Stimulated activated CD4-positive, alpha-beta T cell treated with anti-CD3 and anti-CD28 coated beads, Interleukin-2, amount 100 ng/mL, for 48 hours (primary cell): ENCODE measurements around the gene EML2.

Source experiments
- DNase-seq, 2 donors: peaks; one replicate each; pipeline ENCODE4 v3.0.0-alpha.2; 2020

The EML2 gene

DNA sequence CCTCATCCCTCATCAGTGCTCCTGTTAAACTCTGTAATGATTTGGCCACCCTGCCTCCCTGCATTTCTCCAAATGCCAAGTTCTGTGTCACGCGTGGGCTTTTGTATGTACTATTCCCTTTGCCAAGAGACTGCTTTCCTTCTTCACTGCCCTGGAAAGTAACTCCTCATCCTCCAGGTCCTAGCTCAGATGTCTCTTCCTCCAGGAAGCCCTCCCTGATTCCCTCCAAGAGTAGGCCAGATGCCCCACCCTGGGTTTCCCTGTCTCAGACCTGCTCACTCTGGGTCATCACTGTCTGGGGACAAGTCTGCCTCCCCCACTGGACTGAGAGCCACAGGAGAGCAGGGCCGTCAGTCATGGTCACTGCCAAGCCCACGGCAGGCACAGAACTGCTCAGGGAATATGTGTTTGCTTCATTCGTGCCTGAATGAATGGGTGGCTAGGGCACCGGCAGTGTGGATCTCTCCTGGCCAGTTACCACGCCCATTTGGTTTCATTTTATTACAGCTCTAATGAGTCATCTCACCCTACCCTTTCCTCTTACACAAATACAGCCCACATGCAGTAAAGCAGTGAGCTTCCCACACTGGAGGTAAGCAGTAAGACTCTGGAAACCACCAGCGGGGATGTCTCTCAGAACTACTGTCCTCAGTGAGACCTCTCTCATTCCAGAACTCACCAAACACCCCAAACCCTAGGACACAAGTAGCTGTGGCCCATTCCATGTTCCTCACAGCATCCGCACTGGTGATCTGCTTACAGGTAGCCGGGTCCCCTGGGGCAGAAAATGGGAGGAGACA lies 25.1 kb downstream of the EML2 start:
- DNase-seq: peak; percentile 36 to 40

DNA sequence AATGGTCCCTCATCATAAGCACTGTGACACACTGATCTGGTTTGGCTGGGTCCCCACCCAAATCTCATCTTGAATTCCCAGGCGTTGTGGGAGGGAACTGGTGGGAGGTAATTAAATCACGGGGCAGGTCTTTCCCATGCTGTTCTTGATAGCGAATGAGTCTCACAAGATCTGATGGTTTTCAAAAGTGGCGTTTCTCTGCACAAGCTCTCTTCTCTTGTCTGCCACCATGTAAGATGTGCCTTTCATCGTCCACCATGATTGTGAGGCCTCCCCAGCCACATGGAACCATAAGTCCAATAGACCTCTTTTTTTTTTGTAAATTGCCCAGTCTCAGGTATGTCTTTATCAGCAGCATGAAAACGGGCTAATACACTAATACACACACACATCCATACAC lies 30.2 kb downstream of the EML2 start:
- DNase-seq: no peak

DNA sequence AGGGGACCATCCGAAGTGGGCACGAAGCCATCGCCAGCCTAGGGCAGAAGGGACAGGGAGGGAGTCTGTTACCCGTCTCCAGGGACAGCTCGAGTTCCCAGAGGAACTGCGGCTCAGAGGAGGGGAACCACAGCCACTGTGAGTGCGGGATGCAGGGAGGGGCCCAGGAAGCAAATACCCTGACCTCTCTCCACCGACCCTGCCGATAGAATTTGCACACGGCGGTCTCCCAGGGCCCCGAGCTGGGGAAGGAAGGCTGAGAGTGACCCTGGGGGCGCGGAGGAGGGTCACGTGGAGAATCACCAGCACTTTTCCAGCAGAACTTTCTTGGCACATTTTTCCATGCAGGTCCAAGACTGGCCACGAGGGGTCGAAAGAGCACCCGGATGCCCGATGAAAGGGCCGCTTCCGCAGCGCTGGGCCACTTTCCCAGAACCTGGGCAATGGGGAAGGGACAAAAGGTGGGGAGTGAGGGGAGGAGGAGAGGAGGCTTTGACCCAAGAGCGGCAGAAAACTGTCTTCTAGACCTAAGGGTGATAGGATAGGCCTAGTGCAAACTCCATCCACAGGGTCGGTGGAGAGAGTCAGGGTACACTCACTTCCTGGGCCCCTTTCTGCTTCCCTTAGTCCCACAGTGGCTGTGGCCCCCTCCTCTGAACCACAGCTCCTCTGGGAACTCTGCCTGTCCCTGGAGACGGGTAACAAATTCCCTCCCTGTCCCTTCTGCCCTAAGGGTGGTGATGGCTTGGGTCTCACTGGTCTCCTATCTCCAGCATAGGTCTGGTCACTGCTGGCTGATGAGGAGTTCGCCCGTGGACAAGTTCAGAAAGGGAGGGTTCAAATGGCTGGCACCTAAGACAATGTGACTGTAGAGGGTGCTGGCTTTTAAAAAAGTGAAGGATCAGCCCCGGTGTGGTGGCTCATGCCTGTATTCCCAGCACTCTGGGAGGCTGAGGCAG lies 31.8 kb downstream of the EML2 start:
- peak; percentile 40 to 44 for DNase-seq

DNA sequence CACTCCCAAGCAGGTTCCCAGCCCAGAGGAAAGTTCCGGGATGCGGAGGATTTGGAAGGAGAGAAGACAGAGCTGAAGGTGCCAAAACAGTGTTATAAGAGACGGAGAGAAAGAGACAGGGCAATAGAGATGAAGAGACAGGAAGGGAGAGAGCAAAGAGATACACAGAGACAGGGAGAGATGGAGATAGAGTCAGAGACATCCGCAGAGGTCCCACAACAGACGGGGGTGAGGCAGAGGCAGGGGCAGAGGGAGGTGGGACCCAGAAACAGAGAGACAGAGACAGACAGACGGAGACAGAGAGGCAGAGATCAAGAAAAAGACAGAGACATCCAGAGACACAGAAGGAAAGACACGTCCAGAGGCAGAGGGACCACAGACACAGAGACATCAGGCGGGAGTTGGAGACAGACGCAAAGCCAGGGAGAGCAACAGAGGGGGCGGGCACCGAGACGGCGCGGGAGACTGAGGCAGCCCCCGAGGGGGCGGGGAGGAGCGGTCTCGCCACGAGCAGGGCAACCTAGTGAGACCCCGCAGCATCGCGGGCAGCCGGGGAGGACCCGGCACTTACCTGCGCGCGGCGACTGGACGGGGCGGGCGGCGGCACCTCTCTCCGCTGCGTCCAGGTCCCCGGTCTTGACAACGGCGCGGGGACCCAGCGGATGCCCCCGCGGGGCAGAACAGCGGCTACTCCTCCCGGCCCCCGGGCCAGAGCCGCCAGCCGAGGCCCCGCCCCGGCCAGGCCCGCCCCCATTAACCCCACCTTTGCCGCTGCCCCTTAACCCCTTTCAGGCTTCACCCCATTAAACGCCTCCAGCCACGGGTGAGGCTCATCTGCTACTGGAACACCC lies 37.4 kb downstream of the EML2 start, which contains the start of gene GPR4:
Gene GPR4, minus strand, starts transcription at position 689 of the 851 bp plus-strand sequence. CDS start 10,346 bp downstream, outside the sequence.
- no peak for DNase-seq

DNA sequence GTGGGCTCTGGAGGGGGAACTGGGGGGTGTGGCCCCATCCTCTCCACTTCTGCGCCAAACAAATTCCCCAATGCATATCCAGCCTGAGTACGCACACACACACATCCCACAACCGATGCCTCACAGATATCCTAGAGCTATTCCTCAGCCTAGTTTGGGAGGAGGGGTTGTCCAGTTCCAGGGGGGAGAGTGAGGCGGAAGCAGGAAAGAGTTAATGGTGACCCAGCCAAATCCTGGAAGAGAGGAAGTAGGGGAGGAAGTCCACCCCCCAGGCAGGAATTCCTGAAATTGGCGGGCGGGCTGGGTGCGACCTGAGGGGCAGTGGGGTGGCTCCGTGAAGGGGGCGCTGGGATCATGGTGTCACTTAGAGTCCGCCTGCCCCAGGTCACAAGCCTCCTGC lies 38.1 kb downstream of the EML2 start:
- no peak for DNase-seq

DNA sequence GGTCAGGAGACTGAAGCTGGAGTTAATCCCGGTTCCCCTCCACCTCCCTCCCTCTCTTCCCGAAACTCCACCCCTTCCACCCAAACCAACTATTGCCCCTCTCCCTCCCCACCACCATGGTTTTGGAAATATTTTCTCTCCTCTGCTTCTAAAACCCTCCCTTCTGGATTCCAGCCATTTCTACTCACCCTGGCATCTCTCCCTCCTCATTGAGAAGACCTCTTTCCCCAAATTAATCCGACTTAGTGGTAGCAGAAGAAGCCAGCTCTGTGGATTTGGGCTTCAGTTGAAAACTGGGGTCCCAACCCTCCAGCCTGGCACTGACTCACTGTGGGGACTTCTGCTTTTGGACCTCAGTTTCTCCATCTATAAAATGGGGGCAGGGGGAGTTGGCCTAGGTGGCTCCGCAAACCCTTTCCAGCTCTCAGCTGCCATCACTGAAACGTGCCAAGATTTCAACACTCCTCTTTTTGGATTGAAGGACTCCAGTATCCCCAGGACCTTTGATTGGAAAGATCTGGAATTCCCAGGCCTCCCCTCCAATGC lies 38.8 kb downstream of the EML2 start:
- DNase-seq: no peak

DNA sequence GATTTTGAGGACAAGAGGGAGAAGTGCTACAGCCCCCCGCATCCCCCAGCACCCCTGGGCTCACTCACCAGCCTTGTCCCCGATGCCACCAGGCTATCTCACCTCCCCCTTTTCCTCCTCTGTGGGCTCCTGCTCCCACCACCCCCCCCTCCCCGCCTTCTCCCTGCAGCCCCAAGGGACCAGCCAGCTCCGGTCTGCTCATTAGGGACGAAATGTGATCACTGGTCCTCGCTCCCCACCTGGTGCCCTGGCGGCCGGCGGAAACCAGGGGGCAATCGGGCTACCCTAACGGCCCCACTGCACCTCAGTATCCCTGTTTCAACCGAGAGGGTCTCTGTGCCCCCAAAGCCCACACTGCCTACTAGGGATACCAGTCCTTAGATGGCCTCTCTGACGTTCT lies 39.9 kb downstream of the EML2 start:
- no peak for DNase-seq

DNA sequence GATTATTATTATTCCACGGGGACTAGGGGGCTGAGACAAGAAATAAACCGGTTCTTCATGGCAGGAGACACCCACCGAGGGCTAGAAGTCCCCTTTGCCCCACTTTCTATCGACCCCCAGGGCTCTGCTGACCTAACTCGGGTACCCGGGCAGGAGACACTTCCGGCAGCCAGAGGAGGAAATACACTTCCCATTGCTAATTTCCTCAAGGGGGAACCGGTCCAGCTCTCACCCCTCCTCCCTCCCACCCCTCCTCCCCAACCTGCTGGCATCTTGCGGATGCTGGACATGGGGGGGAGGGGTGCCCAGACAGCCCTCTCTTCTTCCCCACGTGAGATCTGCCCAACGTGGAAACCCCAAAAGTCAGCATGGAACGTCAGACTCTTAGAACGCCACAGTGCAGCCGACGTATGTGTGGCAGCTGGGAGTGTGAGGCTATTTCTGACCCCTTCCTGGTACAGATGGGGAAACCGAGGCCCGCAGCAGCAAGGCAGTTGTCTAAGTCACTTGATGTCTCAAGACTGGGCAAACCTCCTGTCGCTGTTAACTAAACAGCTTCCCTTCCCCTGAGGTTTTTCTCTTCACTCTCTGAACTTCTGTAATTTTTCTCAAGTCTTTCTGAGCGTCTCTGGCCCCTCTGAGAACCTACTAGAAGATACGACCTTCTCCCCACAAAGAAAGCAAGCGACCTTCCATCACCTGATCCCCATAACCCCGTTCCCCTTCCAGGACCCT lies 40.8 kb downstream of the EML2 start:
- DNase-seq: no peak

DNA sequence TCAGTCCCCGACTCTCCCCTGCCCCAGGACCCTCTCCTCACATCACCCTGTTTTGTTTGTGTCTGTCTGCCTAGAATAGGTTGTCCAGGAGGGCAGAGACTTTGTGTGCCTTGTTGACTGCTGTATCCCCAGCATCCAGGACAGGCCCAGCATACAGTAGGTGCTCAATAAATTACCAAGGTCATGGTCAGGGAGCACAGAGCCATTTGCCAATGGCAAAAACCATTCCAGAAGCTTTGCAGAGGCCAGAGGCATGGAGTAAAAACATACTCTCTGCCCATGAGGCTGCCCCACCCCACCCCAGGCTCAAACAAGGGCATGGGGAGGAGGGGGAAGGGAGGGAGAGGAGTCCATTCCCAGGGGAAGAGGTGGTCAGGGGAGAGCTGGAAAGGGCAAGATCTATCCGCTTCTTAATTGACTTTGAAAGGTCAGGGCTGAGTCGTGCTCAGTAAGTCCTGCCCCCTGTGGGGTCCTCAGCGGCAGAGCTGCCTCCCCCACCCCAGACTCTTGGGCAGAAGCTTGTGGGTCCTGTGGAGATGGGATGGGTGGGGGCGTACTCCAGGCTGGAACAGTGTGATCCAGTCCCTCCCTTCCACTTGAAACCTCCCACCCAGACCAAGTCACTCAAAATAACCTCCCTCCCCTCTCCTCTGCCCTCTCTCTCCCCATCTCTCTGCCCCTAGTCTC lies 41.6 kb downstream of the EML2 start:
- no peak for DNase-seq

DNA sequence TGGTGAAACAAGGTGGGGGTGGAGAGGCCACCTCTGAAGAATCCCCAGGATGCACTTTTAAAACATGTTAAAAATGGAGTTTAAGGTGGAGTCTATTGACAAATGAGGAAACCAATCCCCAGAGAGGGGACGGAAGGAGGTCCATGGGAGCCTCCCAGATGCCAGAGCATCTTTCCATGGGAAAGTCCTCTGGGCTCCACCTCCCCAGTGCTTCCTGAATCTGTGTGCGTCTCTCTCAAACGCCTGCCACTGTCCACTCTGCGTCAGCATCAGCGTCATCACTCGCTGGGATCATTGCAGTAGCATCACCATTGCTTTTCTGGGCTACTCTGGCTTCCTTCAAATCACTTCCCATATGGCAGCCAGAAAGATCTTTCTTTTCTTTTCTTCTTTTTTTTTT lies 43.4 kb downstream of the EML2 start:
- no peak for DNase-seq

DNA sequence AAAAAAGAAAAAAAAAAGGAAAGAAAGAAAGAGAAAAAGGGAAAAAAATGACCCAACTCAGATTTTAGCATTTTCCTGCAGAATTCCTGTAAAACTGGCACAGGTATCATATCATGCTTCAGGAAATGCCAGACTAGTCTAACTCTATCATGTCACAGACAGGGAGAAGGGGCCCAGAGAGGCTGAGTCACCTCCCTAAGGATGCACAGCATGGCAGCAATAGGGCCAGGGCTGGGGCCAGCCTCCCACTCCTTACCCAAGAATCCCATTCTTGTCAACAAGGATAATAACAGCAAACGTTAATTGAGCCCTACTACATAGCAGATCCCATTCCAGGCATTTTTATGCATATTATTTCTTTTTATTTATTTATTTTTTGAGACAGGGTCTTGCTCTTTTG lies 45.7 kb downstream of the EML2 start:
- no peak for DNase-seq

DNA sequence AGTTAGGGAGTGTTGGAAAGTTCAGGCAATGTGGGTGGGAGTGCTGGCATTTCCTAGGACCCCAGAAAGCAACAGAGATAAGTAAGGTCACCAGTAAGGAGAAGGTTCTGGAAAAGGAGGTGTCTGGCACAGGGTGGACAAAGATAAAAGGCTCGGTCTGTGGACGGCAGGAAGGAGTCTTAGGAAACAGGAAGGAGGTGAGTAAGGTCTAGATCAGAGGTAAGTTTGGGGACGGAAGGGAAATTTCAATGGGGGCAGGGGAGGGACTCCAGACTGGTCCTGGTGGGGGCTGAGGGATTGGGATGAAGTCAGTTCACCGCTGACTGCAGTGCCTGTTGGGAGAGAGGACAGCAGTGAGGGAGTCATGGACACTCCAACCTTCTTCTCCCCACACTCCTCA lies 46.8 kb downstream of the EML2 start:
- DNase-seq: no peak

DNA sequence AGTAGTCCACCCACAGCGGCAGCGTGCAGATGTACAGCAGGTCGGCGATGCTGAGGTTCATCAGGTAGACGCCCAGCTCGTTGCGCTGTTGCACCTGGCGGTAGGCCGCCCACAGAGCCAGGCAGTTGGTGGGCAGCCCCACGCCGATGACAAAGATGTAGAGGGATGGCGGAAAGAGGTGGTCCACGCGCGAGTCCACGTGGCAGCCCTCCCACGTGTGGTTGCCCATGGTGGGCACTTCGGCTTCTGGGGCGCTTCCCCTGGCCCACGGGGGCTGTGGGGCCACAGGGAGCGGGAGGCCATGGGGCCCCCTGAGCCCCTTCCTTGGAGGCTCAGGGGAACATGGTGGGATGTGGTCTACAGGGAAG lies 47.6 kb downstream of the EML2 start:
- no peak for DNase-seq

DNA sequence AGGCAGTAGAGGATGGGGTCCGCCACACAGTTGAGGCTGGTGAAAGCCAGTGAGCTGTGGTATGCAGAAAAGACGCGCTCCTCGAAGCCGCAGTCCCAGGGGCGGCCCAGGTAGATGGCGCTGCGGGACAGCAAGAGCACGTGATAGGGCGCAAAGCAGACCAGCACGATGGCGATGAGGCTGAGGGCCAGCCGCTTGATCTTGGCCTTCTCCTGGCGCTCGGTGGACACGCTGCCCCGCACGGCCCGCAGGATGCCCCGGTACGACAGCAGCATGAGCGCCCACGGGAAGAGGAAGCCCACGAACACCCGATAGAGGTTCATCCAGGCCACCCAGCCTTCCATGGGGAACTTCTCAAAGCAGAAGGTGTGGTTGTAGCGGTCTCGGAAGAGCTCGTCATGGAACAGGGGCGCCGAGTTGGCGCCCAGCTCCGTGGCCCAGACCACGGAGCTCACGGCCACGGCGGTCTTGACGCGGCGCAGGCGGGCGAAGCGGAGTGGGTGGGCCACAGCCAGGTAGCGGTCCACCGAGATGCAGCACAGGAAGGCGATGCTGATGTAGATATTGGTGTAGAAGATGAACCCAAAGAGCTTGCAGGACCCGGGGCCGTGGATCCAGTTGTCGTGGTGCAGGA lies 48.1 kb downstream of the EML2 start:
- DNase-seq: peak; percentile 23 to 50

DNA sequence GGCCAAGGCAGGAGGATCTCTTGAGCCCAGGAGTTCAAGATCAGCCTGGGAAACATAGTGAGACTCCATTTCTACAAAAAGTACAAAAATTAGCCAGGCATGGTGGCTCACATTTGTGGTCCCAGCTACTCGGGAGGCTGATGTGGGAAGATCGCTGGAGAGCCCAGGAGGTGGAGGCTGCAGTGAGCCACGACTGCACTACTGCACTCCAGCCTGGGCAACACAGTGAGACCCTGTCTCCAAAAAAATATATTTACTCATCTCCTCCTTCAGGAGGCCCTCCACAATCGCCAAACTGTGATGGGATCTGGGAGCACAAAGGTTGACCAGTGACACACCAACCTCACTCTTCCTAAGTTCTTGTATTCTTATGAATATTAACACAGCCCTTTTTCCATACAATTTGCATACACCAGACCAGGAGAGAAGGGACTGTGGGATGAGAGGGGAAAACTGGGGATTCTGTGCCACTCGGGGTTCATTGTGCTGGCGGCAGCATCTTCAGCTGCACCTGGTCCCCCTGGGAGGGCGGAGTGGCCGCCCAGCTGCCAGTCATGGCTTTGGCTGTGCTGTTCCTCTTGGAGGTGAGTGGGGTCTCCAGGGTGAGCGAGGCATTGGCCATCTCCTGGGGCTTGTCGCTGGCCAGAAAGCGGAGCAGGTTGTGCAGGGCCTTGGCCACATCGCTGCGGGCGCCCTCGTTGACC lies 48.7 kb downstream of the EML2 start:
- DNase-seq: no peak

DNA sequence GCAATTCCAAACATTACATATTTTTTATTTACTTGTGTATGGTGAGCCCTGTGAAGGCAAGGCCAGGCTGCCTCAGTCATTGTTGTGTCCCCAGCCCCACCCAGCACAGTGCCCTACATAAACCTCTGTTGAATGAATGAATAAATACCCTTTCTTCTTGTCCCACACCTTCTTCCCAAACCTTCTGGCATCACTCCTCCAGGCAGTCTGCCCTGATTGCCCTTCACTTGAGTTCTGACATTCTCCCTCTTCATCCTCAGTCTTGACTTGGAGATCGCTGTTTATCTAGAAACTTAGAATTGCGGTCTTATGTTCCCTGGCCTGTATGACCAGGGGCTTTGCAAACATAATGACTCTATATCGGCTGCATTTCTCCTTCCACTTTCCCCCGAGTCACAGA lies 49.4 kb downstream of the EML2 start:
- DNase-seq: no peak

DNA sequence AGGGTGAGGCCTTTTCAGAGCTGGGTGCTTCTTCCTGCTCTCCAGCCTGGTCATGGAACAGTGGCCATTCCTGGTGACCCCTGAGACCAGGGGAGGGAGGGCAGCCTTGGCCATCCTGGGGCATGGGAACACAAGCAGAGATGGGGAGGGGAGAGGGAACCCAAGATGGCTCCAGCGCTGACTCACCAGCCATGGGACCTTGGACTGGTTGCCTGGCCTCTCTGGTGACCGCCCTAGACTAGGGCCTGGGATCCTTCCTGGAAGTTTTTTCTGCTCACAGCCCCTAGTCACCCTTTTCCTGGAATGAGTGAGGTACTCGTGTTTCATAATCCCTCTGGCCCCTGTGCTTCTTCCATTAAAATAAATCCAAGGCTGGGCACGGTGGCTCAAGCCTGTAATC lies 51.3 kb downstream of the EML2 start:
- DNase-seq: no peak

DNA sequence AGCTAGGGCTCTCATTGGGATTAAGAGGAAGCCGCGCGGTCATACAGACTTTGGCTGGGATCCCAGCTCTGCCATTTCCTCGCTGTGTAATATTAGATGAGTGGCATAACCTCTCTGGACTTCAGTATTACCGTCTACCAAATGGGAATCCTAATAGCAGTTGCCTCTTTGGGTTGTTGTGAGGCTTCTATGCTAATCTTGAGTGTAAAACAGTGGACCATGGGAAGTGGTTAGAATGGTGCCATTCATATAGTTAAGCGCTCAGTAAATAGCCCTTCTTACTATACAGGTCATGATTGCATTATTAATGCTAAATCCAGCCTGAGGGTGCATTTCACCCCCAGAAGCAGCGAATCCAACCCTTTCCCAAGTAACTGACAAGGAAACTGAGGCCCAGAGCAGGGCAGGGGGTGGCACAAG lies 54.0 kb downstream of the EML2 start:
- no peak for DNase-seq

DNA sequence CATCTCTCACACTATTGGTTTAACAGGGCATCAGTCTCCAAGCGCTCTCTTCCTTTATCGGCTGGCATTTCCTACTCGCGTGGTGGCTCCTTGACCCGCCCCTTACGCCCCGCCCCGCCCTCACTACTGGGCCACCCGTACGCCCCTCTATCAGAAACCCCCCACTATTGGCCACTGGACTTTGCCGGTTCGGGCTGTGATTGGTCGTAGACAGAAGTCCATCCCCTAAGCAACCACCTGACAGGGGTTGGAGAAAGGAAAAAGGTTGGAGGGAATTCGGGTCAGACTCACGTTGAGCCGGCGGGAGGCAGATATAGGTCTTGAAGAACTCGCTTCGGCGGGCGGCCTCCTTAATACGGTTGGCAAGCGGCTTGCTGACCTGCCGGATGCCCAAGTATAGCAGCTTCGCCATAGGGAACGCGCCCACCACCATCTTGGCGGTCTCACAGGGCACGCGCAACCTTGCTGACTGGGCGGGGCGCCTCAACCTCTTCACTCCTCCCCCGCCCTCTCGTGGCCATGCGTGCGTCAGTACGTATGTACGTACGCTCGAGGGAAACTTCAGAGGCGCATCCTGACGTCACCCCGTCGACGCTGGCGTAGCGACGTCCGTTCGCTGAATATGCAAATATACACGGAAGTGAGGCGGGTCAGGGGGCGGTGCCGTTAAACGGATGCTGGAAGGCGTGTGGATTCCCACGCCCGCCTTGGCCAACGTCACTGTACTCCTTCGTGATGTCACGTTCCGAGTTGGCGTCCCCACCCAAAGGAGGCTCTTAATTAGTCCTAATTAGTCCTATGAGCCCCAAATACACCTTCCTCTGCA lies 54.7 kb downstream of the EML2 start, which contains the start of gene OPA3:
Gene OPA3, minus strand, starts transcription at position 471 of the 826 bp plus-strand sequence. Its CDS starts 38 bp downstream, at position 433.
- DNase-seq: peak; percentile 96 to 97
